Stimulated activated CD4-positive, alpha-beta T cell treated with anti-CD3 and anti-CD28 coated beads, Interleukin-15, amount 100 ng/mL, for 24 hours (primary cell): ENCODE data around the gene VWA3A.
A peak's percentile ranks its signal among the peaks of the same experiment; 100 is the strongest.
"Not testable (repeated sequence)": the region's sequence is repeated elsewhere in the genome, so short reads cannot be mapped to it uniquely, and the experiment has no call there.

ENCODE experiments used
- DNase-seq: peaks from one replicate; pipeline ENCODE4 v3.0.0-alpha.2; 2020

Gene VWA3A

DNA sequence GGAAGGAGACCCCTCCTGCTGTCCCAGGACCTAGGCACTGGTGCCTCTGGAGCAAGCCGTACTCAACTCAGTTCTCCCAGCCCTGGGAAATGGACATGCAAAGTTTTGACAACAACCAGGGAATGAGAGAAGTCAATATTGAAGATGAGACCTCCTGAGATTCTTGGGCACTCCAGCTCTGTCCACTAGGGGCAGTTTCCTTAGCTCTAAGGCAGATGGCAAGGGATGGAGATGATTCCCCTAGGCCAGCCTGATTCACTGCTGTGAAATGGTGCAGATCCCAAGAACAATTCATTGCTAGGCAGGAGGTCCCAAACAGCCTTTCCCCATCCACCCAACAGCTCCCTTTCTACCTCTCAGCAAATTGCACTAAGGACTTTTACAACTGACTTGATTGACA lies 49.4 kb downstream of the VWA3A start:
- DNase-seq, result no peak

GRCh38 chr16:22144520-22144919 lies 52.2 kb downstream of the VWA3A start:
- no peak for DNase-seq

DNA sequence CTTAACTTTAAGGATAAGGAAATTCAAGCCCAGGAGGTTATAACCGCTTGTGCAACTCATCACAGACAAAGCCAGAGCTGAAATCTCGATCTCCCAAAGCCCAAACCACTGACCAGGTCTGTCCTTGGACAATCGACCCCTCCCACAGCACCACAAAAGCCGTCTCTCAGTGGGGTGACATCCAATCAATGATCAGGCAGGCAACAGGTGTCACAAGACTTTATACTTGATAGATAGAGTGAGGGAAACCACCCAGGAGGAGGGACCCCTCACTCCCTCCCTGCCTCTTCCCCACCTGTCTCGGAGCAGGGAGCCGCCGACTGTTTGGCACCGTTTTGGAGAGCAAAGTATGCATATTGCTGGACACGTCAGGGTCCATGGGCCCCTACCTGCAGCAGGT lies 55.5 kb downstream of the VWA3A start:
- DNase-seq, result no peak

DNA sequence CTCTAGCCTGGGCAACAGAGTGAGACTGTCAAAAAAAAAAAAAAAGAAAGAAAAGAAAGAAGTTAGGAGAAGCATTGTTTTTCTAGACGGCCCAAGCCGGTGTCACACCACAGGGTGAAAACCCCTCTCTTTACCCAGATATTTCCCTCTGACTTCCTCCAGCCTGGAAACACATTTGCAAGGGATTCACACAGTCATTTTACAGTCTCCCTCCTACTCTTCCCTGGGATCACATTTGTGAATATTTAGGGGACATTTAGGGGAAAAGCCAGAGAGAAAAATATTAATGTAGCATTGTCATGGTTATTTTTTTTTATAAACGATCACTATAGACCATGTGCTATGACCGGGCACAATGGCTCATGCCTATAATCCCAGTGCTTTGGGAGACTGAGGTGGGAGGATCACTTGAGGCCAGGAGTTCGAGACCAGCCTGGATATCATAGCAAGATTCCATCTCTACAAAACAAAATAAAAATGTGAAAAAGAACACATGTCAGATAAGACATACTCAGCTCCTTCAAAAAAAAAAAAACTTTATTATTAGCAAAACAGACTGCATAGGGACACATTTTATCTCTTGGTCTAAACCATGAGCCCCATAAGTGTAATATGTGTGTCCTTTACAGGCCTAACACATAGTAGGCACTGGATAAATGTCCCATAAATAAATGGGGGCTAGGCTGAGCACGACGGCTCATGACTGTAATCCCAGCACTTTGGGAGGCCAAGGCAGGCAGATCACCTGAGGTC lies 59.1 kb downstream of the VWA3A start:
- DNase-seq, result no peak

DNA sequence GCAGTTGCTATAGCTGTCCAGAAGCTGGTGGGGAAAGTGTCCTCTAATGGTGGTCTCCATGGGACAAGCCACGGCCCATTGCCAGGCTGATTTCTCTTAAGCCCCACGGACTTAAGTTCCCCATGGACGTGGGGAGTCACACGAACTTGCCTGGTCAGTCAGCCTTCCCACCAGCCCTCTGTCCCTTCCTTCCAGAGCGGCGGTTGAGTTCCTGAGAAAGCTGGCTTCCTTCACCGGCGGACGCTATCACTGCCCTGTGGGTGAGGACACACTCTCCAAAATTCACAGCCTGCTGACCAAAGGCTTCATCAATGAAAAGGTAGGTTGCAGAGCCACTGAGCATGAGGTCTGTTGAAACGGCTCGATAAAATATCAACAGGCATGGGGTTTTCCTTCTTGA lies 60.0 kb downstream of the VWA3A start:
- DNase-seq, result no peak

DNA sequence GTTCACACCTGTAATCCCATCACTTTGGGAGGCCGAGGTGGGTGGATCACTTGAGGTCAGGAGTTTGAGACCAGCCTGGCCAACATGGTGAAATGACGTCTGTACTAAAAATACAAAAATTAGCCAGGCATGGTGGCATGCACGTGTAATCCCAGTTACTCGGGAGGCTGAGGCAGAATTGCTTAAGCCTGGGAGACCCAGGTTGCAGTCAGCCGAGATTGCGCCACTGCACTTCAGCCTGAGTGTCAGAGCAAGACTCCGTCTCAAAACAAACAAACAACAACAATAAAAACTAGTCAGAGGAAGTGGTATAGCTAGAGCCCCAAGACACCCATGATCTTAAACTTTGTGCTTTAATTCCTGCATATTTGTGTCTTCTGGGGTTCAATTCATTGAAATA lies 60.7 kb downstream of the VWA3A start:
- not testable (repeated sequence) for DNase-seq

DNA sequence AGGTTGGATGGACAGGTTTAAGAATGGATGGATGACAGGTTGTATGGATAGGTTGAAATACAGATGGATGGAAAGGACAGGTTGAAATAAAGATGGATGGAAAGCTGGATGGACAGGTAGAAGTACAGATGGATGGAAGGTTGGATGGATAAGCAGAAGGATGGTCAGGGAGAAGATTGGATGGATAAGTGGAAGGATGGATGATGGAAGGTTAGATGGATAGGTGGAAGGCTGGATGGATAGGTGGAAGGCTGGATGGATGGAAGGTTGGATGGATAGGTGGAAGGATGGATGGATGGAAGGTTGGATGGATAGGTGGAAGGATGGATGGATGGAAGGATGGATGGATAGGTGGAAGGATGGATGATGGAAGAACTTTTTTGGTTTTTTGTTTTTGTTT lies 69.1 kb downstream of the VWA3A start:
- DNase-seq, result no peak

GRCh38 chr16:22161999-22162655 lies 69.8 kb downstream of the VWA3A start, which contains the start of gene SDR42E2:
TSS of gene SDR42E2 (plus strand) at chr16:22162506. CDS start at chr16:22165583, 3,077 bp downstream.
- DNase-seq, result peak; percentile 51

- no peak for DNase-seq
Observed at GRCh38 chr16:22162656-22163009, 70.3 kb downstream of the VWA3A start.

DNA sequence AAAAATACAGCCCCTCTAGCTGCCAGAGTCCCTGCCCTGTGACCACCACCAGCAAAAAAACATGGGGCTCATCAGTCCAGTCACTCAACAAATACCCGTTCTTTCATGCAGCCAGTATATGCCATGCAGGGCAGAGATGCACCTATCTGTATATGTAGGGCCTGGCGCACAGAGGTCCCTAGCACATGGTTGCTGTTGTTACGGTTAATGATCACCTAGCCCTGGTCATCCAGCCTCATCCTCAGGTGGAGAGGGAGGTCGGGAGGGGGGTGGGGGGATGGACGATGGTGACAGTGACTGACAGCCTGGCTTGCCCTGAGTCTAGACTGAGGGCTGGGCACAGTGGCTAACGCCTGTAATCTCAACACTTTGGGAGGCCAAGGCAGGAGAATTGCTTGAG lies 71.5 kb downstream of the VWA3A start:
- no peak for DNase-seq

DNA sequence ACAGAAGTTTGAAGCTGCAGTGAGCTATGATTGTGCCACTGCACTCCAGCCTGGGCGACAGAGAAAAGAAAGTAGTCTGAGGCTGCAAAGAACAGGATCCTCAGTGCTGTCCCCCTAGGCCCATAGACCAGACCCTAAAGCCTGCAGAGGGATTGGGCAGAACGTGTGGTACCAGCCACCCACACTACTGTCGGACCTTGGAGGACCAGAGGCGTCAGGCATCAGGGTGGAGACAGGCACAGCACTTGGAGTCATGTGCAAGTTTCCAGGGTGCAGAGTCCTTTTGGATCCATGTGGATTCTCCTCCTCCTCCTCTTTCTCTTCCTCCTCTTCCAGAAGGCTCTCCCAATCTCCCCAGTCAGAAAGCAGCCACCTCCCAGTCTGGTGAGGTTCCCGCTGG lies 72.1 kb downstream of the VWA3A start:
- DNase-seq, result no peak

DNA sequence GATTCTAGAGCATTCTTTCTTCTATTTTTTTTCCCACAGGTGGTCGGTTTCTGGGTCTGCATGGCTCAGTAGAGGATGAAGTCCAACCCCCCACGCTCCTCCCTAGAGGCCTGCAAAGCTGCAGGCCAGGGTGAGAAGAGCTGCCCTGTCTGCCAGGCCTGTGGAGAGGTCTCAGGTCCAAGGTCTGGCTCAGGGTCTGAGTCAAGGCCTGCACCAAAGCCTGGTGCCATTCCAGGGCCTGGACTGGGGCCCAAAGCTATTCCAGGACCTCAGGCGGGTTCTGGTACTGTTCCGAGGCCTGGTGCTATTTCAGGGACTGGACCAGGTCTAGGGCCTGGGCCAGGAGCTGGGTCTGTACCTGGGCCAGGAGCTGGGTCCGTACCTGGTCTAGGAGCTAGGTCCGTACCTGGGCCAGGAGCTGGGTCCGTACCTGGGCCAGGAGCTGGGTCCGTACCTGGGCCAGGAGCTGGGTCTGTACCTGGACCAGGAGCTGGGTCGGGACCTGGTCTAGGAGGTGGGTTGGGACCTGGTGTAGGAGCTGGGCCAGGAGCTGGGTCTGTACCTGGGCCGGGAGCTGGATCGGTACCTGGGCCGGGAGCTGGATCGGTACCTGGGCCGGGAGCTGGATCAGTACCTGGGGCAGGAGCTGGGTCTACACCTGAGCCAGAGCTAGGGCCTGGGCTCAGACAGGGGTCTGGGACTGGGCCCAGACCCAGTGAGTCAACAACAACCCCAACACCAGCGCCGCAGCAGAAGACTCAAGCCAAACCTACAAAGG lies 73.4 kb downstream of the VWA3A start:
- no peak for DNase-seq

DNA sequence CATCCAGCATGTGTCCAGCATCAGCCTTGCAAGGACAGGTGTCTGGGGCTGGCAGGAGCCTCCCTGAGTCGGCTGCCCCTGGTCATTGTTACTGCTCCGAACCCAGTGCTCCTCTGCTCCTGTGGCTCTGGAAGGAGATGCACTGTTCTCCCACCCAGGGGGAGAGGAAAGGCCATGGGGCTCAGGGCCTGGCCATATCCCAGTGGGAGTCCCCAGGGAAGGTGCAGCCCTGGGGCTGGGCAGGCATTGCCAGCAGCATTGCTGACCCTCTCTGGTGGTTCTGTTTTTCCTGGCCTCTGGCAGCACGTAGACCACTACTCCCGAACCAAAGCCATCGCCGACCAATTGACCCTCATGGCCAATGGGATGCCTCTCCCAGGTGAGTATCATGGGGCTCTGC lies 79.6 kb downstream of the VWA3A start:
- DNase-seq, result no peak

- DNase-seq, result not testable (repeated sequence)
Observed at GRCh38 chr16:22172642-22173041, 80.3 kb downstream of the VWA3A start.

DNA sequence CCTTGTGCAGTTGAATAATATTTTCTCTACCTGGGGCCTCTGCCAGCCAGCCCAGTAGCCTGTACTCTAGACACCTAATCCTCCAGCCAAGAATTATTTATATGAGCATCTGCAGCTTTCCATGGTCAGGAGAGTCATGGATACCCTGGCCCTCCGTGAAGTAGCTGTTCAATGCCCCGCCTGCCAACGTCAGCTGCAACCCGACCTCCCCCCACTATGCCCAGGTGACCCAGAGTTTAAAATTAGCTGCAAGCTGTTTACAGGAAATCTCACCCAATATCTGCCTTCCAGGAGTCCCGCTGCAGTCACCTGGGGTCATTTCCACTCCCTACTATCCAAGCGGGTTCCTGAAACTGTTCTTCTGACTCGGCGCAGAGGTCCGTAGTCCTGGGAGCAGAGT lies 82.3 kb downstream of the VWA3A start:
- no peak for DNase-seq

DNA sequence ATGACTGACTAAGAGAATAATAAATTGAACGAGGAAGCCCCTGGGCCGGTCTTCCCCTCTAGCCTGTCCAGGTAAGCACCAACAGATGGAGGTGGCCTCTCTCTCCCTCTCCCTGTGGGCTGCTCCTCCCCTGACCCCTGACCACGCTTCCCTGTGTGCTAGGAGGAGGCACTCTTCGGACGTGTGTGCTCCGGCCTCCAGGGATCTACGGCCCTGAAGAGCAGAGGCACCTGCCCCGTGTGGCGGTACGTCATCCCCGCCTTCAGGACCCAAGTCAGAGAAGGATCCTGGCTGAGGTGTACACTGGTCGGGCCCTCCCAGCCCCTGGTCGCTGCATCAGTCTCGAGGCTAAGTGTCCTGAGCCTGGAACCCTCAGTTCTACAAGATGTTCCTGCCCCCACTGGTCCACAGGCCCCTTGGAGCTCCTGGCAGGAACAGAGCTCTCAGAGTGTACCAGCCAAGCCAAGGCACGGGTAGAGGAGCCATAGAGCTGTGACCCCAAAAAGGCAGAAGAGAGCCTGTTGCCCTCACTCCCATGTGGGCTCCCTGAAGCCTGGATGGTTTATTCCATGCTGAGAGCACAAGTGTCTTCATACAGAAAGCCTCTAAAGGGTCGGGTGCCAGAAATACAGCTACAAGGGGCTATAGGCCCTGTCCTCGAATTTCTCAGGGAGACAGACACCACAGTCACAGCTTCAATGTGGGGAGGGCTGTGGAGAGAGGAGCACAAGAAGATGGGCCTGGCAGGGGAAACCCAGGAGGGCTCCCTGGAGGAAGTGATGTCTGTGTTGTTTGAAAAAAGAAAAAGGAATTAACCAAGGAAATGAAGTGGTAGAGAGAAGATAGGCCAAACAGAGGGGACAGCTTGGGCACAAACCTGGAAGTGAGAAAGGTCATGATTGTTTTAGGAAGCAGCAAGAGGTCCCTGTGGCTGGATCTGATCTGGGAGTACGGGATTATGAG lies 85.9 kb downstream of the VWA3A start:
- no peak for DNase-seq

GRCh38 chr16:22181426-22181825 lies 89.1 kb downstream of the VWA3A start:
- DNase-seq, result no peak

- no peak for DNase-seq
Observed at GRCh38 chr16:22181843-22182242, 89.5 kb downstream of the VWA3A start.

GRCh38 chr16:22183335-22183734 lies 91.0 kb downstream of the VWA3A start:
- no peak for DNase-seq

DNA sequence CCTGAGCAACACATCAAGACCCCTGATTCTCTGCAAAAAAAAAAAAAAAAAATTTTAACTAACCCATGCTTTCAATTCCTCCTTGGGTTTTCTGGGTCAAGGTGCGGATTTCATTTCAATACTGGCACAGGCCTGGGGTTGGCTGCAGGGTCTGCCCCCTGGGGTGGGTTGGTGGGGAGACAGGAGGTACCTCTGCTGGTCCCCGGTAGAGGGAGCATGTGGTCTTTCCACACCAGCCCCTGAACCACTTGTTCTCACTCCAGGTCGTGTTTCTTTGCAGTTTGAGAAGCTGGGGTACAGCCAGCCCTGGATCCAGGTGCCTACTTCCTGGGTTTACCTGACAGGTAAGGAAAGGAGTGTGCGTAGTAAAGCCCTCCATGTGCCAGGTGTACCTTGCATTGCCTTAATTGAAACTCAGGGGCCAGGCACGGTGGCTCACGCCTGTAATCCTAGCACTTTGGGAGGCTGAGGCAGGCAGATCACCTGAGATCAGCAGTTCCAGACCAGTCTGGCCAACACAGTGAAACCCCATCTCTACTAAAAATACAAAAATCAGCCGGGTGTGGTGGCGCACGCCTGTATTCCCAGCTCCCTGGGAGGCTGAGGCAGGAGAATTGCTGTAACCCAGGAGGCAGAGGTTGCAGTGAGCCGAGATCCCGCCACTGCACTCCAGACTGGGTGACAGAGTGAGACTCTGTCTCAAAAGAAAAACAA lies 91.7 kb downstream of the VWA3A start:
- DNase-seq, result no peak

- no peak for DNase-seq
Observed at GRCh38 chr16:22184615-22184968, 92.3 kb downstream of the VWA3A start.

- no peak for DNase-seq
Observed at GRCh38 chr16:22186517-22186916, 94.2 kb downstream of the VWA3A start.
